Measurements from ENCODE around the gene TRMT10B.

DNA sequence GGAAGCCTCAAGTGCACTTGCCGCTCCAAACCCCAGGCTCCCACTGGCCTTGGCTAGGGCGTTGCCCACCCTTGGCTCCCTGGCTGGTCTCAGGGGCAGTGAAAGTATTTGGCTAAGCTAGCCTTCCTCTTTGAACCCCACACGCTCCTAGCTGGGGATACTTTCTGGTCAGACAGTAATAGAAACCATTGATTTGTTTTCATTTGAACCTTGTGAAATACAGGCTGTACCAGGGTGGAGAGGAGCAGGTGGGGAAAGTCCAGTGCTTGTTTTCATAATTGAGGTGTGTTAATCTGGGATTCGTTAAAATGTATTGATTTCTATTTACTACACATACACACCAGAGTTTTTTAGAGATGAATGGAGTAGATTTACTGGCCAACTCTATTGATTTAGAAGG, 45.9 kb upstream of the TRMT10B start:
- no peak for TF ChIP-seq GATA2 (IDR thresholded peaks at IDR 0.05; ENCODE audit: low read depth, low read length)
- no peak for TF ChIP-seq GATA3 (IDR thresholded peaks at IDR 0.05; ENCODE audit: low read depth, low read length)
